GM10266 (cell line): Measurements from ENCODE around the gene MAIP1.

Experiments
- DNase-seq: peaks from one replicate; pipeline ENCODE4 v3.0.0; 2012; ENCODE audit errors: extremely low spot score
- TF ChIP-seq, protein P1 (sequence below): IDR thresholded peaks from 2 replicates; pipeline ENCODE4 v1.5.1; 2012; ENCODE audit warnings: mild to moderate bottlenecking, low read depth; ENCODE audit not compliant: control insufficient read depth, insufficient read depth; ENCODE audit errors: missing control alignments

MAIP1 gene

DNA sequence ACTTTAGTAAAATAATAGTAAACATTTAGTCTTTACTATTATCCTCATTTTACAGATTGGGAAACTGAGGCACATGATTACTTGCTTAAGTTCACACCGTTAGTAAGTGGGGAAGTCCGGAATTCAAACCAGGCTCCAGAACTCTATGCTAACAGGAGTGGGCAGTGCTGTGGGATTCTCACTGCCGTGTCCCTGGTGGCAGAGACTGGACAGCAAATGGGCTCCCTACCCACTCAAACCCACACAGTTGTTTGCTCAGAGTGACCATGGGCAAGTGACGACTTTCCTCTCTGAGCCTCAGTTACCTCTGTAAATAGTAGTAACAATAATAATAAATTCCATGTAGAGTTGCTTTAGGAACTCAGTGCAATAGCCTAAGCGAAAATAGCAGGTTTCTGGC is 24.0 kb downstream of the MAIP1 start:
- DNase-seq: no peak
- TF ChIP-seq, protein P1, sequence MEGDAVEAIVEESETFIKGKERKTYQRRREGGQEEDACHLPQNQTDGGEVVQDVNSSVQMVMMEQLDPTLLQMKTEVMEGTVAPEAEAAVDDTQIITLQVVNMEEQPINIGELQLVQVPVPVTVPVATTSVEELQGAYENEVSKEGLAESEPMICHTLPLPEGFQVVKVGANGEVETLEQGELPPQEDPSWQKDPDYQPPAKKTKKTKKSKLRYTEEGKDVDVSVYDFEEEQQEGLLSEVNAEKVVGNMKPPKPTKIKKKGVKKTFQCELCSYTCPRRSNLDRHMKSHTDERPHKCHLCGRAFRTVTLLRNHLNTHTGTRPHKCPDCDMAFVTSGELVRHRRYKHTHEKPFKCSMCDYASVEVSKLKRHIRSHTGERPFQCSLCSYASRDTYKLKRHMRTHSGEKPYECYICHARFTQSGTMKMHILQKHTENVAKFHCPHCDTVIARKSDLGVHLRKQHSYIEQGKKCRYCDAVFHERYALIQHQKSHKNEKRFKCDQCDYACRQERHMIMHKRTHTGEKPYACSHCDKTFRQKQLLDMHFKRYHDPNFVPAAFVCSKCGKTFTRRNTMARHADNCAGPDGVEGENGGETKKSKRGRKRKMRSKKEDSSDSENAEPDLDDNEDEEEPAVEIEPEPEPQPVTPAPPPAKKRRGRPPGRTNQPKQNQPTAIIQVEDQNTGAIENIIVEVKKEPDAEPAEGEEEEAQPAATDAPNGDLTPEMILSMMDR: no peak

DNA sequence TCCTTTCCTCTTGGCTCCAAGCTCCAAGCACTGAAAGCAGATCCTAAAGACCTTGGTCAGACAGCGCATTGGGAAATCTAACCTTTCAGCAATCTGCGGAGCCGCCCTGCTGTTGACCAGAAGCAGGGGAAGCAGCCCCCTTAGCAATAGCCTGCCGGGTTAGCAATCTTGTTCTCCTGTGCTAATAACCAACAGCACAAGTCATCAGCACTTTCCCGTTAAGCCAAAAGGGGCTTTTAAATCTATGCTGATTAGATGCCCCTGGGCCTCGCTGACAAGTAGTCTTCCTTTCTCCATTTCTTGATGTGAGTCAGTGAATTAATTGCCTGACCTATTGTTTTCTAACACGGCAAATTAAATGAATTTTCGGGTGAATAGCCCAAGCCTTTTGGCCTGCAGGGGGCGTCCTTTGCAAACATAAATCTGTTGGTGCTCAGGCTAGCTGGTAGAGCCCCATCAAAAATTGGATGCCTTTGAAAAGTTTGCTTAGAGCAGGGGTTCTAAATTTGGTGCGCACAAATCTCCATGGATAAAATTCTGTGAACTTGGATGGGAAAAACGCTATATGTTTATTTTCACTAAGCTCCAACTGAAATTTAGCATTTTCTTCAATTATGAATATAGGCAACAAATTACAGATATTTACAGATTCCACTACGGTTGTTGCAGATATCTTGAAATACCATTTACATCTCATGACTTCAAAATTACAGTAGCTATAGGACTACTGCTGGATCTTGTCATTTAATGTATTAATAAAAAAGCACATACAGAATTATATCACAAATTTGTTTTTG is 24.6 kb downstream of the MAIP1 start:
- TF ChIP-seq, protein P1: peak; percentile 84
- peak; percentile 40 for DNase-seq

DNA sequence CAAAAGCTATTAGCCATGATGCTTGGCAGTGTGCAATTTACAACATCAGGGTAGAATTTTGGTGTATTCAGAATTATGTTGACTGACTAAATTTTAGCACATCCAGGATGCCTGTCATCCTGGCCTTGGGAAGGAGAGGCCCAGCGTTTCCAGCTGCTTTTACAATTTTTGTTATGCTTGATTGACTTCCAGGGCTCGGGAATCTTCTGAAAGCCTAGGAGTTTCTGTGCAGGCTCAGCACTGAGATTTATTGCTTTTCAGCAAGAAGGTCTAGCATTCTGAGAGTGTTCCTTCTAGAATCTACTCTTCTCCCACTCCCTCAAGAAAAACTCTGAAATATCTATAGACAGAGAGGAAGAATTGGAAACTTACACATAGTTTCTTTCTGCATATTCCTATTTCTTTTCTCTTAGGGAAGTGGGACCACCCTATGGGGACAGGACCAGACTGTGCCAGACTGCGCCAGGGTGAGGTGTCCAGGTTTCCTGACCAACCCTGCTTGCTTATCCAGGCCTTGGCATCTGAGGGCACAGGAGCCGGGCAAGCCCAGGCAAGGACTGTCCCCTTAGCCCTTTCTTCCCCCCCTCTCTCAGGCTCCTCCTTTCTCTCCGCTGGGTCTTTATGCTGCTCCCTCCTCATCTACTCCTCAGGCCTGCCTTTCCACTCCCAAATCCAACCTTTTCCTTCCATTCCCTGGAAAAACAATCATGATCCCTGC is 26.9 kb downstream of the MAIP1 start:
- DNase-seq: no peak
- TF ChIP-seq, protein P1: no peak

DNA sequence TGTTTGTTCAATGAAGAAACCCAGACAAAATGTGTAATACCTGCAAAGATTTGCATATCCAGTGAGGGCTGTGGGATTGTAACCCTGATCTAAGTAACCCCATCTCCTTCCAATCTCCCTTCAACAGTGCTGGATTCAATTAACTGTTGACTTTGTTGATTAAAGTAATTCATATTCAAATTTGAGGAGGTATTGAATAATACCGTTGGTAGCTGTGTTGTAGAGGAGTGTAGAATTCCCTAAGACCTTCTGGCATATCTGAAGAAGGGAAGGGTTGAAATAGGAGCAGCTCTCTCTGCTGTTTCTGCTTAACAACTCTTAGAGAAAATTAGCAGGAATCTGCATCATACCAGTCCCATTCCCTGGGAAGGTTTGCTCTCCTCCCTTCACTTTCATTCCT is 28.2 kb downstream of the MAIP1 start:
- DNase-seq: no peak
- TF ChIP-seq, protein P1: no peak

DNA sequence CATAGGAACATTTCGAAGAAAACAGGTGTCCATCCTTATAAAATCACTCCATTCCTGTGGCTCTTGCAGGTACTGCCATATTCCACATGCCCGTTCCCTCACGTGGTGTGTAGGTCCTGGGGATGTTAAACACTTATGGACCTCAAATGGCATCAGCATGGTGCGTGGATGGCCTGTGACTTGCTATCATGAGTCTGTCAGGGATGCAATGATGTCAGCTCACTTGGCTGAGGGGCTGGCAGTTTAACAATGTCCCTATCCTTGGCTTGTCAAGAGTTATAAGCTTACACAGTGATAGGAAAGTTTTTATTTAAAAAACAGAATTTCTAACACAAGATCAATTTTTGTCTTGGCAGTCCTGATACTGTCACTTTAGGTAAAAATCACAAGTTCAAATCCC is 28.8 kb downstream of the MAIP1 start:
- DNase-seq: no peak
- TF ChIP-seq, protein P1: no peak

DNA sequence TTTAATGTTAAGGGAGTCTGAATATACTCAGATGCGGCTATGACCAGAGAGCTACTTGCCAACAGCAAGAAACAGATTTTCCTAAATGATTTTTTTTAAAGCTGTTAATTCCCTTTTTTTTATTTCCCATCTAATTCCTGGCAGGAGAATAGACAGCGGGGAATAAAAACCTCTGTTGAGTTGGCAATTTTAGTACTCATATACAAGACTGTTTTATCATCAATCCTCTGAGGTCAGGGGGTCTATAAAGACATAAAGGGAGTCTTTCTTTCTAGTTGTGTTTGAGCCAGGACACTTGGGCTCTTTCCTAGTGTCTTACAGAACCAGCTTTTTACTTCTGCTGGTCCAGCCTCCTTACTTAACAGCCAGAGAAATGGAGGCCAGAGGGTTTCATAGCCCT is 29.4 kb downstream of the MAIP1 start:
- DNase-seq: no peak
- TF ChIP-seq, protein P1: no peak

DNA sequence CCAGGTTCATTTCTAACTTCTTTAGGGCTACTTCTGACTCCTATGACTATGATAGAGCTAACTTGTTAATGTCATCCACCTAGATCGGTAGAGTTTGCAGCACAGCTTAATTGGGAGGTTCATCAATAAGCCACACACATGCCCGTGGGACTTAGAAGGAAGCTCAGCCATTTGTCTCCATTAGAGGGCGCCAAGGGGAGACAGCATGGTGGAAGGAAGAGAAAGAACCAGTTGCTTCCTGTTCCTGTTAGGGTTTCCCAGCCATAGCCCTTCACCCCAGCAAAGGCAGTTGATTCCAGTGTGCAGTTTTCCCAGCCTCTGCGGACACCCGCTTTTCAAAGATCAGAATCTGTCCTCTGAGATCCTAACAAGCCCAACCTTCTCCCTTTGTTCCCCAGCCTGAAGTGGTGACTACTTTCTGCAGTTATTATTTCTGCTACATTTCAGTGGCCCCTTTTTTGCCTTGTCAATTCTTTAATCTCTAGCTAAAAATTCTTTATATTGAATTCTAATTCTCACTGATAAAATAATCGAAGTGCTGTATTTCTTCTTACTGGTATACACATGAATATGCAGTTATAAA is 30.3 kb downstream of the MAIP1 start:
- TF ChIP-seq, protein P1: peak; percentile 49
- peak; percentile 25 for DNase-seq
